ENCODE measurements around the gene GFRA3.

DNA sequence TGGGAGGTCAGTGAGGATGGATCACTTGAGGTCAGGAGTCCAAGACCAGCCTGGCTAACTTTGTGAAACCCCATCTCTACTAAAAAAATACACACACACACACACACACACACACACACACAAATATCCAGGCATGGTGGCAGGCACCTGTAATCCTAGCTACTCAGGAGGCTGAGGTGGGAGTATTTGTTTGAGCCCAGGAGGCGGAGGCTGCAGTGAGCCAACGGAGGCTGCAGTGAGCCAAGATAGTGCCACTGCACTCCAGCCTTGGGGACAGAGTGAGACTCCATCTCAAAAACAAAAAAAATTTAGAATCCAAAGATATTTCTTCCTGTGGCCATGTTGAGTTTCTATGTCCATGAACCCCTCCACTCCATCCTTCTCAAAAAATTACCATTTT, 39.8 kb downstream of the GFRA3 start:
- TF ChIP-seq, protein P1, sequence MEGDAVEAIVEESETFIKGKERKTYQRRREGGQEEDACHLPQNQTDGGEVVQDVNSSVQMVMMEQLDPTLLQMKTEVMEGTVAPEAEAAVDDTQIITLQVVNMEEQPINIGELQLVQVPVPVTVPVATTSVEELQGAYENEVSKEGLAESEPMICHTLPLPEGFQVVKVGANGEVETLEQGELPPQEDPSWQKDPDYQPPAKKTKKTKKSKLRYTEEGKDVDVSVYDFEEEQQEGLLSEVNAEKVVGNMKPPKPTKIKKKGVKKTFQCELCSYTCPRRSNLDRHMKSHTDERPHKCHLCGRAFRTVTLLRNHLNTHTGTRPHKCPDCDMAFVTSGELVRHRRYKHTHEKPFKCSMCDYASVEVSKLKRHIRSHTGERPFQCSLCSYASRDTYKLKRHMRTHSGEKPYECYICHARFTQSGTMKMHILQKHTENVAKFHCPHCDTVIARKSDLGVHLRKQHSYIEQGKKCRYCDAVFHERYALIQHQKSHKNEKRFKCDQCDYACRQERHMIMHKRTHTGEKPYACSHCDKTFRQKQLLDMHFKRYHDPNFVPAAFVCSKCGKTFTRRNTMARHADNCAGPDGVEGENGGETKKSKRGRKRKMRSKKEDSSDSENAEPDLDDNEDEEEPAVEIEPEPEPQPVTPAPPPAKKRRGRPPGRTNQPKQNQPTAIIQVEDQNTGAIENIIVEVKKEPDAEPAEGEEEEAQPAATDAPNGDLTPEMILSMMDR (IDR thresholded peaks at IDR 0.05): no peak
- TF ChIP-seq POLR2A (IDR thresholded peaks at IDR 0.05): no peak

Measured in right lobe of liver (tissue), 4 donors.